H9 (cell line): ENCODE data around the gene TSPAN4. TPM values are rescaled to one million over a fixed set of nuclear protein-coding genes. Genes with fewer than 3 reads are reported as not detected.

ENCODE experiments used
- DNase-seq: peaks from one replicate; pipeline ENCODE4 v3.0.0-alpha.2; 2017
- H2AFZ ChIP-seq: one replicate; pipeline ENCODE4 v1.6.1; 2013; ENCODE audit warnings: mild to moderate bottlenecking, low read length, control low read depth, moderate library complexity
- H2AK5ac ChIP-seq: 2 replicates; pipeline ENCODE4 v1.6.1; 2013; ENCODE audit warnings: low read length, control low read depth, mixed read lengths; ENCODE audit not compliant: insufficient read length
- H2BK120ac ChIP-seq: one replicate; pipeline ENCODE4 v1.6.1; 2013; ENCODE audit warnings: low read depth, mild to moderate bottlenecking, low read length, control low read depth, inconsistent platforms; ENCODE audit not compliant: poor library complexity, severe bottlenecking
- H2BK12ac ChIP-seq: 2 replicates; pipeline ENCODE4 v1.6.1; 2013; ENCODE audit warnings: low read length, control low read depth, mixed read lengths, low read depth; ENCODE audit not compliant: insufficient read length
- H2BK15ac ChIP-seq: 2 replicates; pipeline ENCODE4 v1.6.1; 2013; ENCODE audit warnings: low read depth, low read length, control low read depth
- H2BK20ac ChIP-seq: one replicate; pipeline ENCODE4 v1.6.1; 2013; ENCODE audit warnings: low read depth, mild to moderate bottlenecking, low read length, control low read depth, inconsistent platforms; ENCODE audit not compliant: poor library complexity, severe bottlenecking
- H2BK5ac ChIP-seq: 2 replicates; pipeline ENCODE4 v1.6.1; 2013; ENCODE audit warnings: low read length, control low read depth, mixed read lengths; ENCODE audit not compliant: insufficient read length
- H3K14ac ChIP-seq: 2 replicates; pipeline ENCODE4 v1.6.1; 2013; ENCODE audit warnings: low read length, control low read depth; ENCODE audit not compliant: insufficient read depth
- H3K18ac ChIP-seq: 2 replicates; pipeline ENCODE4 v1.6.1; 2013; ENCODE audit warnings: low read depth, mild to moderate bottlenecking, mixed read lengths, low read length, control low read depth; ENCODE audit not compliant: insufficient read length
- H3K23ac ChIP-seq: 2 replicates; pipeline ENCODE4 v1.6.1; 2013; ENCODE audit warnings: low read length, control low read depth, mixed read lengths, low read depth; ENCODE audit not compliant: insufficient read length
- H3K23me2 ChIP-seq: 2 replicates; pipeline ENCODE4 v1.6.1; 2013; ENCODE audit warnings: low read depth, mild to moderate bottlenecking, mixed read lengths, low read length, control low read depth; ENCODE audit not compliant: insufficient read length, poor library complexity, severe bottlenecking
- H3K27ac ChIP-seq: 2 replicates; pipeline ENCODE4 v1.5.1; 2013; ENCODE audit warnings: low read length, control low read depth, mixed read lengths, low read depth; ENCODE audit not compliant: insufficient read length
- H3K27me3 ChIP-seq: 2 replicates; pipeline ENCODE4 v1.6.1; 2013; ENCODE audit warnings: low read length, control low read depth, inconsistent platforms; ENCODE audit not compliant: insufficient read depth
- H3K4ac ChIP-seq: 2 replicates; pipeline ENCODE4 v1.6.1; 2013; ENCODE audit warnings: low read depth, mild to moderate bottlenecking, control low read depth, inconsistent platforms, low read length, moderate library complexity
- H3K4me1 ChIP-seq: 2 replicates; pipeline ENCODE4 v1.6.1; 2013; ENCODE audit warnings: low read length, control low read depth, inconsistent platforms; ENCODE audit not compliant: insufficient read depth
- H3K4me2 ChIP-seq: 2 replicates; pipeline ENCODE4 v1.6.1; 2013; ENCODE audit warnings: low read length, control low read depth, mixed read lengths; ENCODE audit not compliant: insufficient read length, insufficient read depth
- H3K56ac ChIP-seq: 2 replicates; pipeline ENCODE4 v1.6.1; 2013; ENCODE audit warnings: low read depth, mild to moderate bottlenecking, mixed read lengths, low read length, control low read depth; ENCODE audit not compliant: insufficient read length
- H3K79me1 ChIP-seq: 2 replicates; pipeline ENCODE4 v1.6.1; 2013; ENCODE audit warnings: low read depth, mild to moderate bottlenecking, moderate library complexity, low read length, control low read depth, inconsistent platforms; ENCODE audit not compliant: insufficient read depth, poor library complexity, severe bottlenecking
- H3K79me2 ChIP-seq: 2 replicates; pipeline ENCODE4 v1.6.1; 2013; ENCODE audit warnings: low read length, control low read depth, inconsistent platforms; ENCODE audit not compliant: insufficient read depth
- H3K9ac ChIP-seq: 2 replicates; pipeline ENCODE4 v1.6.1; 2013; ENCODE audit warnings: low read length, control low read depth, mixed read lengths; ENCODE audit not compliant: insufficient read length; ENCODE audit errors: extremely low read depth
- H3K9me3 ChIP-seq: one replicate; pipeline ENCODE4 v1.6.1; 2013; ENCODE audit warnings: low read depth, low read length, inconsistent platforms; ENCODE audit not compliant: control insufficient read depth
- H3T11ph ChIP-seq: one replicate; pipeline ENCODE4 v1.6.1; 2013; ENCODE audit warnings: mild to moderate bottlenecking, low read length, control low read depth, inconsistent platforms
- H4K20me1 ChIP-seq: one replicate; pipeline ENCODE4 v1.6.1; 2013; ENCODE audit not compliant: control insufficient read depth, insufficient read length, insufficient read depth
- H4K5ac ChIP-seq: 2 replicates; pipeline ENCODE4 v1.6.1; 2013; ENCODE audit warnings: low read depth, mild to moderate bottlenecking, mixed read lengths, low read length, control low read depth; ENCODE audit not compliant: insufficient read length
- H4K8ac ChIP-seq: replicated peaks from 2 replicates; pipeline ENCODE4 v1.6.1; 2013; ENCODE audit warnings: low read length, control low read depth, mixed read lengths, low read depth; ENCODE audit not compliant: insufficient read length
- H4K91ac ChIP-seq: 2 replicates; pipeline ENCODE4 v1.6.1; 2013; ENCODE audit warnings: low read depth, mild to moderate bottlenecking, moderate library complexity, mixed read lengths, low read length, control low read depth; ENCODE audit not compliant: insufficient read length
- H3K27ac Mint-ChIP-seq, 3 experiments: 2 replicates in 2 of 3; 3 replicates in 1 of 3; pipeline ENCODE4 v1.8.0; 2020 to 2021; ENCODE audit warnings: mixed read lengths in 3 of 3, mild to moderate bottlenecking in 1 of 3, moderate library complexity in 1 of 3
- H3K27me3 Mint-ChIP-seq: 2 replicates; pipeline ENCODE4 v1.8.0; 2021; ENCODE audit warnings: low read depth, mild to moderate bottlenecking, moderate library complexity, mixed read lengths
- H3K36me3 Mint-ChIP-seq, 3 experiments: 2 replicates in 2 of 3; 3 replicates in 1 of 3; pipeline ENCODE4 v1.8.0; 2020 to 2021; ENCODE audit warnings: low read depth in 3 of 3, mixed read lengths in 3 of 3; ENCODE audit not compliant: insufficient read depth in 1 of 3
- H3K4me1 Mint-ChIP-seq, 2 experiments: 2 replicates each; pipeline ENCODE4 v1.8.0; 2020; ENCODE audit warnings: mixed read lengths in 2 of 2
- H3K4me3 Mint-ChIP-seq, 2 experiments: 2 replicates in 1 of 2; 3 replicates in 1 of 2; pipeline ENCODE4 v1.8.0; 2020 to 2021; ENCODE audit warnings: mild to moderate bottlenecking in 2 of 2, mixed read lengths in 2 of 2, moderate library complexity in 1 of 2
- H3K9me3 Mint-ChIP-seq, 2 experiments: 2 replicates in 1 of 2; 3 replicates in 1 of 2; pipeline ENCODE4 v1.8.0; 2020; ENCODE audit warnings: mild to moderate bottlenecking in 2 of 2, mixed read lengths in 2 of 2, moderate library complexity in 1 of 2
- WGBS: extraction: QIAGEN DNeasy Blood & Tissue Kit; methylation state at CpG from one replicate; pipeline ENCODE4 v1.1.7; 2013; ENCODE audit warnings: missing lambda C conversion rate, low lambda C conversion rate, mixed read lengths; ENCODE audit not compliant: insufficient read length; ENCODE audit errors: extremely low coverage; 5-methylcytosine and 5-hydroxymethylcytosine counted together
- total RNA-seq: library from RNA; stranded (reverse); gene quantifications from 2 replicates; pipeline ENCODE4 v1.2.1, GENCODE V29; 2021
- TF ChIP-seq, protein P1 (sequence below): fragments of 200-600 bp; sonication (generic); conservative IDR thresholded peaks from 3 replicates; pipeline ENCODE4 v1.8.0; 2021; ENCODE audit warnings: antibody characterized with exemption, mild to moderate bottlenecking

Gene TSPAN4
- total RNA-seq, 1 experiment from 2014 or later: 64.6 TPM

GRCh38 chr11:863023-863909, 20.6 kb downstream of the TSPAN4 start:
- Histone ChIP-seq H3K9me3 (no peaks in the 10 kb centered on the region), H3T11ph (no peak overlapping the region), H2BK120ac (no peak overlapping the region), H3K27ac (no peak overlapping the region), H3K4ac (no peak overlapping the region), H3K23me2 (no peaks in the 10 kb centered on the region), H2AFZ (no peak overlapping the region), H2BK15ac (no peak overlapping the region), H4K20me1 (no peaks in the 10 kb centered on the region), H3K4me1 (no peaks in the 10 kb centered on the region; the same call in 1 of the 2 replicates), H3K23ac (no peak overlapping the region), H3K79me1 (no peaks in the 10 kb centered on the region), H4K5ac (no peak overlapping the region), H2AK5ac (no peak overlapping the region), H4K8ac (no peak overlapping the region), H2BK5ac (no peak overlapping the region), H3K9ac (no peak overlapping the region), H3K79me2 (no peaks in the 10 kb centered on the region), H2BK20ac (no peak overlapping the region), H4K91ac (no peak overlapping the region), H3K18ac (peak overlapping the region; percentile 52), H3K56ac (no peak overlapping the region), H3K27me3 (no peaks in the 10 kb centered on the region), H3K4me2 (no peak overlapping the region), H3K14ac (0 out of 2 replicates have a peak overlapping the region, but pooled peaks have one; percentile 16), H2BK12ac (no peak overlapping the region)
- H3K4me3 Mint-ChIP-seq: peak overlapping the region in 1 of 2 experiments; percentile 65; a peak in 2 of 5 replicates
- peaks cover 18 to 51% of the 10 kb centered on the region in 2 experiments for H3K4me1 Mint-ChIP-seq
- DNase-seq: no peak
- peak overlapping the region in 1 of 3 experiments; percentile 70; a peak in 2 of 7 replicates for H3K27ac Mint-ChIP-seq
- peaks cover 14% of the 10 kb centered on the region for H3K27me3 Mint-ChIP-seq
- peaks cover 2 to 18% (median 11%) of the 10 kb centered on the region in 3 experiments; a peak in 5 of 7 replicates for H3K36me3 Mint-ChIP-seq
- H3K9me3 Mint-ChIP-seq: no peaks in the 10 kb centered on the region
- TF ChIP-seq, protein P1, sequence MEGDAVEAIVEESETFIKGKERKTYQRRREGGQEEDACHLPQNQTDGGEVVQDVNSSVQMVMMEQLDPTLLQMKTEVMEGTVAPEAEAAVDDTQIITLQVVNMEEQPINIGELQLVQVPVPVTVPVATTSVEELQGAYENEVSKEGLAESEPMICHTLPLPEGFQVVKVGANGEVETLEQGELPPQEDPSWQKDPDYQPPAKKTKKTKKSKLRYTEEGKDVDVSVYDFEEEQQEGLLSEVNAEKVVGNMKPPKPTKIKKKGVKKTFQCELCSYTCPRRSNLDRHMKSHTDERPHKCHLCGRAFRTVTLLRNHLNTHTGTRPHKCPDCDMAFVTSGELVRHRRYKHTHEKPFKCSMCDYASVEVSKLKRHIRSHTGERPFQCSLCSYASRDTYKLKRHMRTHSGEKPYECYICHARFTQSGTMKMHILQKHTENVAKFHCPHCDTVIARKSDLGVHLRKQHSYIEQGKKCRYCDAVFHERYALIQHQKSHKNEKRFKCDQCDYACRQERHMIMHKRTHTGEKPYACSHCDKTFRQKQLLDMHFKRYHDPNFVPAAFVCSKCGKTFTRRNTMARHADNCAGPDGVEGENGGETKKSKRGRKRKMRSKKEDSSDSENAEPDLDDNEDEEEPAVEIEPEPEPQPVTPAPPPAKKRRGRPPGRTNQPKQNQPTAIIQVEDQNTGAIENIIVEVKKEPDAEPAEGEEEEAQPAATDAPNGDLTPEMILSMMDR: no peak
- WGBS: no CpG with 5 or more reads among the region's 24 CpGs
